Activated CD4-positive, CD25-positive, alpha-beta regulatory T cell treated with anti-CD3 and anti-CD28 coated beads, Interleukin-2, amount 50 U/mL, for 72 hours (primary cell): Measurements from ENCODE around the gene EGFLAM.

ENCODE experiments used
- DNase-seq: peaks from one replicate; pipeline ENCODE4 v3.0.0; 2021

EGFLAM gene

DNA sequence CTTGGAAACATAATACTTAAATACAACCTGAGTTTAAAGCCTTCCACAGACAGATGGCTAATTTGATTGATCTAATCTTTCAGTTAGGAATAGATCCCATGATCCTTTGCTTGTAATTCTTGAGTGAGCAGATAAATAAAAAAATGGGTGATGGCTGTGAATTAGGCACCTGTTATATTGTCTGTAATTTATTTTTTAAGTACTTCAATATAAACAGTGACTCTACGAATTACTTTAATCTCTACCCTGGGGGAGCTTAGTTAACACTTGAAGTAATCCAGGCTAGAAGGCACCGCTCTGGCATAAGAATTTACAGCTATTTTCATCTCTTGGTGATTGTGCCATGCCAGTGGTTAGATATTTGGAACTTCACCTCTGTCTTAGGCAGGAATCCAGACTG, 9.0 kb downstream of the EGFLAM start:
- DNase-seq: no peak

DNA sequence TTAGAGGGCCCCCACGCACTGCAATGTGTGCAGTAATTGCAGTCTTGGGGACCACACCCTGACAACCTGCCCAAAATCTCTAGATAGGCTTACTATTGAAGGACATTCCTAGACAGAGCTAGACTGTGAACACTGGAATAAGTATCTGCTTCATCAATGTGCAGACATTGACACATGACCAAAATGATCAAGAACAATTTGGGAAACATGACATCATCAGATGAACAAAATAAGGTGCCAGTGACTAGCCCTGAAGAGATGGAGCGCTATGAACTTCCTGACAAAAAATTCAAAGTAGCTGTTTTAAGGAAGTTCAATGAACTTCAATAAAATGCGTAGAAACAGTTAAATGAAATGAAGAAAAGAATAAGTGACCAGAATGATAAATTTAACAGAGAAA, 15.3 kb downstream of the EGFLAM start:
- DNase-seq: no peak

DNA sequence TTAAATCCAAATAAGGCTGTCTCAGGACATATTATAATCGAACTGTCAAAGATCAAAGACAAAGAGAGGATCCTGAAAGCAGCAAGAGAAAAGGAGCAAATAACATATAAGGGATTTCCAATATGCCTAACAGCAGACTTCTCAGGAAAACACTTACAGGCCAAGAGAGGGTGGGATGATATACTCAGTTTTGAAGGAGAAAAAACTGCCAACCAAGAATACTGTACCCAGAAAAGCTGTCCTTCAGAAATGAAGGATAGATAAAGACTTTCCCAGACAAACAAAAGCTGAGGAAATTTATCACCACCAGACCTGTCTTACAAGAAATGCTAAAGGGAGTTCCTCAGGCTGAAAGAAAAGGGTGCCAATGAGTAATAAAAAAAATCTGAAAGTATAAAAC, 16.0 kb downstream of the EGFLAM start:
- no peak for DNase-seq

DNA sequence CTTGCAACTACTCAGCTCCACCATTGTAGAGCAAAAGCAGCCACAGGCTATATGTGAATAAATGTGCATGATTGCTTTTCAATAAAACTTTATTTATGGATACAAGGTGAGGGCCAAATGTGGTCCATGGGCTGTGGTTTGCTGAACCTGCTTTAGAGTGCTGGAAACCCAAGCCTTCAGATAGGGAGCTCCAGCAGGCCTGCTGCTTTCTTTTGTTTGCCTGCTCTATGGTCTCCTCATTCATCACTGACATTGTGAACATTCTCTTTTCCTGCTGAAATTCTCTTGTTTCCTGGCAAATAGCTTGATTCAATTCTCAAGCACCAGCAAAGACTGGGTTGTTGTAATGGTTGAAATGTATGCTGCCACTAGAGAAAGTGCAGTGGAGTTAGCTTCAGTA, 26.0 kb downstream of the EGFLAM start:
- no peak for DNase-seq

DNA sequence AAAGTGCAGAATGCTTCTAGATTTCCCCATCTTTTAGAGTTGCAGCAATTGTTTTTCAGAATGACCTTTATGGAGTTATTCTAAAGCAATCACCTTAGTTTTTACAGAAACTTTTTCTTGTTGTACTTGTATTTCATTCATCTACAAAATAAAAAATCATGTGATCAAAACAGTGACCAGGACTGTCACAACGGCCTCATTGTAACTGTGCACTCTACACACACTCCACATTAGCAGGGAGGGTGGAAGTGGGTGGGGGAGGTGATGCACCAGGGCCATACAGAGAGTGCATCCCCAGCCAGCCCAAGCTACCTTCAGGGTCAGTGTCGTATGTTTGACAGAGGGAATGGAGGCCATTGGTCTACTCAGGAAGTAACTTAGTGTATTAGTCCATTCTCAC, 26.9 kb downstream of the EGFLAM start:
- no peak for DNase-seq

DNA sequence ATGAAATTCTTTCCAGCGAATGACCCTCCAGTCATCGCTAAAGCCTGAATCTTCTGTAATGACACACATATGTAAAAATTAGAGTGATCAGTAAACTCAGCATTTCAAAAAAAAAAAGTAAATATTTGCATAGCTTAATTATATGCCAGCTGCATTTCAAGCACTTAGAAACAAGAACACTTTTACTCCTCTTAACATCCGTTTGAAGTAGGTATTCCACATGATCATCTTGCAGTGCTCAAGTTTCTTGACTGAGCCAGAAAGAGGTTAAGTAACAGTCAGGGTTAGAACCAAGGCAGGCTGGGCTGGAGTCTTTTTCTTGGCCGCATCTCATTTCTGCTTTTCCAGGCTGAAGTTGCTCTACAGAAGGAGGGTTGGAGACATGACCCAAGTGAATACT, 27.6 kb downstream of the EGFLAM start:
- no peak for DNase-seq

DNA sequence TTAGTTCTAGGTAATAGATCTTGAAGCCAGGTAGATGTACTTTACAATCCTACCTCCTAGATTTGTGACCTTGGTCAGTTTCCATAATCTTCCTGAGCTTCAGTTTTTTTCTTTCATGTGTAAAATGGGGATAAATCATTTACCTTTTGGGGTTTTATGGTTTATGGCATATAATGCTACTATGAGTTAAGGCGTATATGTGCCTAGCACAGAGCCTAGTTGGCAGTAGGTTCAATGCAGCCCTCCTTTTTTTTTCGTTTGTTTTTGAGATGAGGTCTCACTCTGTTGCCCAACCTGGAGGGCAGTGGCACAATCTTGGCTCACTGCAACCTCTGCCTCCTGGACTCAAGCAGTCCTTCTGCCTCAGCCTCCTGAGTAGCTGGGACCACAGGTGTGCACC, 28.8 kb downstream of the EGFLAM start:
- DNase-seq: no peak

DNA sequence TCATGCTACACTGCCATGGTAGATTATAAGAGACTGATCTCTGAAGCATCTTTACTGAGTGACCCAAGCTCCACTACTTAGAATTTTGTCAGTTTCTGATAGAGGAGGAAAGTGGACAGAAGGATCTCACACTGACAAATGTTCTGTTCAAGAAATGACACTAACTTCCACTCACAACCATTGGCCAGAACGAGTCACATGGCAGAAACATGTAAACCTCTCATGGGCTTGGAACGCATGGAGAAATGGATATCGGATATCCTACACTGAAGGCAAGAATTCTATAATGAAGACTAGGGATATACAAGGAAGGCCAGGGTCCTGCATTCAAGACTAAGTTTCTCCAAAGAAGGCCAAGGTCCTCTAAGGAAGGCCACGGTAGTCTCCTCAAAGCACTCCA, 31.1 kb downstream of the EGFLAM start:
- DNase-seq: no peak

DNA sequence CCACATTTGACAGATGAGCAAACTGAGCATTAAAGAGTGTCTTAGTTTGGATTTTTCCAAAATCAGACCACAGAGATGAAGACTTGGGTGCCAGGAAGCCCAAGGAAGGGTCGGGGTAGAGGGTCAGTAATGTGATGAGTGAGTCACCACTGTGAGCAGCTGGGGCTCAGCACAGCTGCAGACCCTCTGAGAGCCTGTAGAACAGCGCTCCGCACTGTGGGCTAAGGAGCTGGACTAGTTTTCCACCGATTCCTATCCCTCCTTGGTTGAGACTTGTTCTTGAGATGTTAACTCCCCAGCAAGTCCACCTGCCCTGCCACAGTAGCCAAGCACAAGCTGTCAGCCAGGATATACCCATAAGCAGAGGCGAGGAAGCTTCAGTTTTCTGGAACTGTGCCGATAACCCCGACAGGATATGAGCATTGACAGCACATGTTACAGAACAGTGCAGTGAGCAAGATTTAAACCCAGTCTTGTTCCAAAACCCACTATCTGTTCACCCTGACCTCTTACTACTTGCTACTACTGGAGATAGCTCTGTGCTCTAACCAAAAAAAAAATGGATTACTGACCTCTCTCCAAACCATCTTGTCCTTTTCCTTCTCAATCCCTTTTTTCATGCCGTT, 31.8 kb downstream of the EGFLAM start:
- DNase-seq: no peak

DNA sequence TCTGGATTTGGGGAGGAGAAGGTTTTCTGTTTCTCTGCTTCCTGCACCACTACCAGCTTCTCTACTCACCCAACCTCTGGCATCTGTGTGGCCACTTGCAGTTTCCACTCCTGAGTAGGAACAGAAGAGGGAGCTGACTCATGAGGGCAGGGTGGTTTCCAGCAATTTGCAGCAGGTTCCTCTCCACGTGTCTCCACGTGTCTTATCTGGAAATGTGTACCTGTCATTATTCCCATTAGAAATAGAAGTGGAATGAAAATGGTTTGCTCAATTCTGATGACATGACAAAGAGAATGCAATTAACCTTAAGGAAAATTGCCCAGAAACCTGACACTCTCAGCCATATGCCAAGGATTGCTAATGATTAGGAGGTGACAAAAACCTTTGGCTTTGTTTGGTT, 33.0 kb downstream of the EGFLAM start:
- no peak for DNase-seq

DNA sequence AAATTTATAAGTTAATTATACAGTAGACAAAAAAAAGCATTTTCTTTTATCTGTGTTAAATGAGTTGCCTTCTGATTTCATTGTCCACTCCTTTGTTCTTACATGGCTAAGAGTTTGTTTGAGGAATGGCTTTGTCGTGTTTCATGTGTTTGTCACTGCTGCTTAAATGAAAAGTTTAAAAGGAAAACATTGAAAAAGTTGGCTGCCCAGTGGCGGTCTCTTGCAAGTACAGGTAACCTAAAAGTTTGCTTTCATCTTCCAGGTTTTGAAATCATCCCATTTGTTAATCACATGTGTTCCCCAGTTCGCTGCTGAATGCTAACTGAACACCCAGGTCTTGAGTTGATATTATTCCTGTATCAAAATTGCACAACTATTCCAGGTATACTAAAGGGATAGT, 33.9 kb downstream of the EGFLAM start:
- no peak for DNase-seq

DNA sequence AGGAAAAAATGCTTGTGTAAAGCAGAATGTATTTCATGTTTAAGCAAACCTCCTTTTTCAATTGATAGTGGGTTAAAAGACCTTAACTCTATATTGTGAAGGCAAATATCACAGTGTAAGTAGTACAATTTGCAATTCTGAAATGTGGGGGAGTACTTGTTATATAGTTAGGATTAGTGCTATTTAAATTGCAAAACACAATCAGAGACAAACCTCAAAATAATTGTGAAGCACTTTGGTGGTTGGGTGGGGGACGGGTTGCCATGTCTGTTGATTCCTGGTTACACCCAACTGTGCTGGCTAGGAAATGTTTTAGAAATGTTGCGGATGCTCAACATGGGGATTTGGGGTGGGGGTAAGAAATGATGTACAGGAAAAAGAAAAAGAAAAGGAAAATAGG, 37.4 kb downstream of the EGFLAM start:
- no peak for DNase-seq

DNA sequence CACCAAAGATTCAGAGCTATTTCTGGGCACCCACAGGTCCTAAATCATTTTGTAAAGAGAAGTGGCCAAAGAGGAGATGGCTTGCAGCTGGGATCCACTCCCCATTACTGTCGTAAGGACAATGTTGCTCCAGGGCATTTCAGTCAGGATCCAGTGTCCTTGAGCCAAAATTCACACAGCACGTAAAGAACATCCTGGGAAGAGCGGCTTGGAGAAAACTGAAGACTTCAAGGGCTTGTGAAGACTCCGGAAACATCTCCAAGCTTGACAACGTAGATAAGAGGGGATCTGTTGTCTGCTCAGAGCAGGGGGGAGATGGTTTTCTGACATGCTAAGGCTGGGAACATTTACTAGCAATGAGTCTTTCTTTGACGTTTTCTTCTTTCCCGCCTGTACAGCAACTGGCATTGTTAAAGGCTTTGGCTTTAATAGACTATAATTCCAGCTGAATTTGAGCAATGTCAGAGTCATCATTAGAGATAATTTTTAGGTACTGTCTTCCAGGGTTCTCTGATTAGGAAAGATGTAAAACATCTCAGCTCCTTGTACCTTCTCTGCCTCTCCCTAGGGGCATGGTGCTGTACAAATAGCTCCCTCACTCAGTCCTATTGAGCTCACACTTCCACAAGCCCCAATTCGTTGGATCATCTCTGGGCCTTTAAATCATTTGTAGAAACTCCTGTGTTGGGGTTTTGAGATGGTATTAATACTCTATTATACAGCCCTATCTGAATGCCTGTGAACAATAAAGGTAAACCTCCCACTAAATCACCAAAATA, 39.7 kb downstream of the EGFLAM start:
- DNase-seq: no peak

DNA sequence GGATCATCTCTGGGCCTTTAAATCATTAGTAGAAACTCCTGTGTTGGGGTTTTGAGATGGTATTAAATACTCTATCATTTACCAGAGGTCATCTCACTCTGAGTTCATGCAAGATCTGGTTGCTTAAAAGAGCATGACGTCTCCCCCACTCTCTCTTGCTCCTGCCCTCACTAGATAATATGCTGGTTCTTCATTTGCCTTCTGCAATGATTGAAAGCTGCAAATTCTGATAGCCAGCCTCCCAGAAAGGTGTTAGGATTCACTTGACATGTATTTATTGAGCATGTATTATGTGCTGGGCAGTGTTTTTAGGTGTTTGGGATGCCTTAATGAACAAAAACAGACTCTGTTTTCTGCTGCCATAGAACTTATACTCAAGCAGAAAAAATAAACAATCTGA, 41.2 kb downstream of the EGFLAM start:
- DNase-seq: no peak

DNA sequence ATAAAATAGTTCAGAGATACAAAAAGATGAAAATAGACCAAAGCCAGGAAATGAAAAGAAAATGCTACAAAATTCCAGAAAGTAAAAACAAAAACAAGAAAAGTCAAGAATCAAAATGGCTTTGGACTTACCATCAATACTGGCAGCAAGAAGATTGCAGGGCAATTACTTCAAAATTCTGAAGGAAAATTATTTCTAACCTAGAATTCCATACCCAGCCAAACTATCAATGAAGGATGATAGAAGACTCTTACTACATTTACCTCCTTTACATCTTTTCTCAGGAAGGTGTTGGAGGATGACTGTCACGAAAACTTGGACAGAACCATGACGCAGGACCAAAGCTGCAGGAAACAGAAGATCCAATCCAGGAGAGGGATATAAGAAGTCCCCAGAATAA, 46.8 kb downstream of the EGFLAM start:
- no peak for DNase-seq

DNA sequence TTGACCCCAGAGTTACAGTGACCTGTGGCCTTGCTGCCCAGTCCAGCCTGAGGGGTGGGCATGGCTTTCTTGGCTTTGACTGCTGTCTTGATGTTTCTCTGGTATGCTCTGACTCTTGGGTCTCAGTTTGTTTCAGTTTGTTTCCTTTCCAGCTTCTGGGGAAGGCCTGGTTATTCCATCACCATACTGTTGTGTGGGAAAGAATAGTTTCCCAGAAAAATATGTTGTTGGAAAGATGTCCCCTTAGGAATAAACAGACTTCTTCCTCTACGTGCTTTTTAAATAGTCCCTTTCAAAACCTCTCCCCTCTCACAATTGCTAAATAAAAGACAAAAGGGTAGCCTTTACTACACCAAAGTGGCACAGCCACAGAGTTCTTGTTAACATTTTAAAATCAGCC, 49.5 kb downstream of the EGFLAM start:
- no peak for DNase-seq

DNA sequence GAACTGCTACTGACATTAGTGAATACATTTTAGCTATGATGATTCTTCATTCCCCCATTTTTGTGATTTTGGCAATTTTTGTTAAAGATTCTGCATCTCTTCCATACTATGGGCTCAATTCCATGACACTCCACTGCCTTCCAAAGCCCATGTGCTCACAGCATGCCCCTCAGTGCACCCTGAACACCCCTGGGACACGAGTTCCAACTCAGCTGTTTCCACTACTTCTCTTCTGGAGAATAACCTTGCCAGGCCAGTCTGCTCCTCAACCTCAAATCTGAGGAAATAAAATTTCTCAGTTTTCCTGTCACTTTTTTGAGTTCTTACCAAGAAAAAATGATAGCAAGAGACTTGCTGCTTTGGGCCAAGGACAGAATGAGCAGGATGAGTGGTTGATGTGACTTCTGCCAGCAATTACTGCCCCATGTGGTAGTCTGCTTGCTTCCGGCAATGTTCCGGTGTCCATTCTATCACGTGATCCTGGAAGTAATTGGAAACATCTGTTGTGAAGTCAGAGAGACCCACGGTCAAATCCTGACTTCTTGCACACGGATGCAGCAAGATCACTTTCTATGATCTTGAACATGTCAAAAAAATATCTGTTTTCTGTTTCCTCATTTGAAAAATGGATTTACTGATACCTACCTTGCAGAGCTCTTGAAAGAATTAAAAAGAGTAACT, 58.3 kb downstream of the EGFLAM start:
- no peak for DNase-seq

DNA sequence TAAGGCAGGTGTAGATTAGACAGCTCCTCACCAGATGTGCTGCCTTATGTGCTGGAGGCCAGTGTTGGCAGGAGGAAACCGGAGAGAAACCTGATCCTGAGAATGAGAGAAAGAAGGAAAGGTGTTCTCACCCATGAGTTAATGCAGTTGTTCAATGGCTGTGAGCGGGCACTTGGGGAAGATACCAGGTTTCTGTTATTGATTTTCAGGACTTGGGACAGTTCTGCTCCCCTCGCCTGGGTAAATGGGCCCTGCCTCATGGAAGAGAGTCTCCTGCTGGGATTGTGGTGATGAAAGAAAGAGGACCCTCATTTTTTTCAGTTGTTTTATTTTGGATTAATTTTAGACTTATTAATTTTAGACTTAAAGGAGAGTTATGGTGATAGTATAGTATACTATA, 59.5 kb downstream of the EGFLAM start:
- no peak for DNase-seq

DNA sequence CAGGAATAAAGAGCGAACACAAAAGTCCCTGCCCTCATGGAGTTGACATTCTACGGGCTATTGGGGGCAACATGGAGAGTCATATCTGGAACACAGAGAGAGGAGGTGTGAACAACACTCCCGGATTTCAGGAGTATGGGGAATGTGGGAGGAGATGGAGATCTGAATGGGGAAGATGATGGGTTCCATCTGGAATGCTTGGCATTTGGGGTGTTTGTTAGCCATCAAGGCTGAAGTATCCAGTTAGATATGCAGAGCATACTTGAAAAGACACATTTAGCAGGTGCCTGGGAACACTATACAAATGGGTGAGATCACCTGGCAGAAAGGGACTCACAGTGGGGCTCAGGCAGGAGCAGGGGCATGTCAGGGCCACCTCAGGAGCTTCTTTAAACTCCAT, 61.1 kb downstream of the EGFLAM start:
- DNase-seq: no peak

DNA sequence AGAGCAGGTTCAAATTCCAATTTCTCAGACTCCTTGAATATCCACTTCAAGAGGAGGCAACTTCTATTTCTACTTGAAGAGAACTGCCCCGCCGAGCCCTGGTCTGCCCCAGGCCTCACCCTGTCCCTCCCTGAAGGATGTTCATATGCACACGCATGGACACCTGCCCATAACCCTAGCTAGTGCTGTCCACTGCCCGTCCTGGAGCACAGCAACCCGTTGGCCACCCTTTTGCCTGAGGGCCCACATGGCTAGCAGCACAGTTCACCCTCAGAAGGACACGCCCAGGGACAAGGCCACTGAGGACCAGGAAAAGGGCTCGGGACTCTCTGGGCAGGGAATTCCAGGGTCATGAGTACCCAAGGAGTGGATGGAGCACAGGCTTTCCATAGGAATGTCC, 63.6 kb downstream of the EGFLAM start:
- no peak for DNase-seq

DNA sequence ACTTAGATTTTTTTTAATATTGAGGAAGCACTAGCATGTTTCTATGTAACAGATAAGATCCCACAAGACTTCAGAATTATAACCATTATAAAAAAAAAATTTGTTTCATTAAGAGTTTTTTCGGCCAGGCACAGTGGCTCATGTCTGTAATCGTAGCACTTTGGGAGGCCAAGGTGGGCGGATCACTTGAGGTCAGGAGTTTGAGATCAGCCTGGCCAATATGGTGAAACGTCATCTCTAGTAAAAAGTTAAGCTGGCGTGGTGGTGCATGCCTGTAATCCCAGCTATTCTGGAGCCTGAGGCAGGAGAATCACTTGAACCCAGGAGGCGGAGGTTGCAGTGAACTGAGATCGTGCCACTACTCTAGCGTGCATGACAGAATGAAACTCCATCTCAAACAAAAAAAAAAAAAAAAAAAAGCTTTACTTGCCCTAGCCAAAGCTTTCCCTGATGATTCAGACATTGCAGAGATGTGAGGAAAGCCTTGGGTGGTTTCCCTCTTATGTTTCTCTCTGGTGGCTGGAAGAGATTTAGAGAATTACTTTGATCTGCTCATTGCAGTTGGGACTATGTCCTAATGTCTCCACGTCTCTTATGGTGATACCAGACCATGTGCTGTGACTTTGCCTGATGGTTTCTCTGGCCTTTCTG, 65.4 kb downstream of the EGFLAM start:
- DNase-seq: no peak

DNA sequence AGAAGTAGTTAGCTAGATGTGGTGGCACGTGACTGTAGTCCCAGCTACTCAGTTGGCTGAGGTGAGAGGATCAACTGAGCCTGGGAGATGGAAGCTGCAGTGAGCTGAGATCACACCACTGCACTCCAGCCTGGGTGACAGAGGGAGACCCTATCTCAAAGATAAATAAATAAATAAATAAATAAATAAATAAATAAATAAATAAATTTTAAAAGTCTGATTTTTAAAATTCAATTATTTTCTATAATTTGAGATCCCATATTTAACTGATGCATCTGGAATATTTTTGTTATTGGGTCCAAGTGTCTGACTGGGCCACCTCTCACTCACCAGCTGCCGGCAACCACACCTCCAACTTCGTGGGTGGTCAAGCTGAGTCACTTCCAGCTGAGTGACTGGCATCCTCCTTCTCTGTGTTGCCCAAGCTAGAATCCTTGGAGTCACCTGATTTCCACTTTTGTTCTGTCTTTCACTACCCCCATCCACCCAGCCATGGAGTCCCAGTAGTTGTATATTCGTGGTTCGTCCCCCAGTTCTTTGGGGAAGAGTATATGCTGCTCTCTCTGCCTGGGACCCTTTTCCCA, 70.9 kb downstream of the EGFLAM start:
- DNase-seq: no peak

DNA sequence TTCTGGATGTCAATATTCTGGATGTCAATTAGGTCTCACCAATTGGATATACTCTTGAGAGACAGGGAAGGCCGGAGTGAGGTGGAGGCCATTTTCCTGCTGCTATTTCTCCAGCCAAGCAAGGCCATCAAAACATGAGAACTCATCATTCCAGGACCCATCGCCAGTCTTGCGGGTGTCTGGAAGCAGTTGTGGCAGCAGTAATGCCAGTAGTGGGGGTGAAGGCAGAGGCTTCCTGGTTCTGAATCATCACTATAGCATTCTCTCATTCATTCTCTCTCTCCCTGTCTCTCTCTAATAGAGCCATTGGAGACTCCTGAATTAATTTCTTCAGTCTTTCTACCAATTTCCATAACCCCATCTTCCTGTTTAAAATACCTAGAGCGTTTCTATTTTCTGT, 71.8 kb downstream of the EGFLAM start:
- no peak for DNase-seq

DNA sequence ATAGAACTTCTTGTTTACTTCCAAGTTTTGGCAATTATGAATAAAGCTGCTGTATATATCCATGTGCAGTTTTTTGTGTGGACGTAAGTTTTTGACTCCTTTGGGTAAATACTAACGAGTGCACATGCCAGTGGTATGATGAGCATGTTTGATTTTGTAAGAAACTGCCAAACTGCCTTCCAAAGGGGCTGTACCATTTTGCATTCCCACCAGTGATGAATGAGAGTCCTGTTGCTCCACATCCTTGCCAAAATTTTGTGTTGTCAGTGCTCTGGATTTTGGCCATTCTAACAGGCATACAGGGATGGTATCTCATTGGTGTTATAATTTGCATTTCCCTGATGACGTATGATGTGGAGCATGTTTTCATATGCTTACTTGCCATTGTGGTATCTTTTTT, 73.5 kb downstream of the EGFLAM start:
- DNase-seq: no peak
